Effector CD4-positive, alpha-beta T cell (primary cell): ENCODE measurements around the gene AGPAT4.

Experiments used
- DNase-seq: peaks from one replicate; pipeline ENCODE4 v3.0.0-alpha.2; 2020

Gene AGPAT4

GRCh38 chr6:161162722-161163121 lies 111.1 kb downstream of the AGPAT4 start:
- no peak for DNase-seq

- DNase-seq, result no peak
These were observed 111.8 kb downstream of the AGPAT4 start for GRCh38 chr6:161161889-161162624.

GRCh38 chr6:161161121-161161520 lies 112.7 kb downstream of the AGPAT4 start:
- DNase-seq, result no peak

GRCh38 chr6:161154796-161155335 lies 119.0 kb downstream of the AGPAT4 start:
- no peak for DNase-seq

DNA sequence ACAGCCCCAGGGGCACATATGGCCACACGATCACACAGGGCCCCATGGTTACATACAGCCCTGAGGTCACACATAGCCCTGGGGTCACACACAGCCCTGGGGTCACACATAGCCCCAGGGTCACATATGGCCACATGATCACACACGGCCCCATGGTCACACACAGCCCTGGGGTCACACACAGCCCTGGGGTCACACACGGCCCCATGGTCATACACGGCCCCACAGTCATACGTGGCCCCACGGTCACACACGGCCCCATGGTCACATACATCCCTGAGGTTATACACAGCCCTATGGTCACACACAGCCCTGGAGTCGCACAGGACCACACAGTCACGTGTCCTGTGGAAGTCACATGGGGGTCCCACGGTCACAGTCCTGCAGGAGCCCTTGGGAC lies 120.1 kb downstream of the AGPAT4 start:
- DNase-seq, result no peak

GRCh38 chr6:161152907-161153662 lies 120.8 kb downstream of the AGPAT4 start:
- DNase-seq, result no peak

DNA sequence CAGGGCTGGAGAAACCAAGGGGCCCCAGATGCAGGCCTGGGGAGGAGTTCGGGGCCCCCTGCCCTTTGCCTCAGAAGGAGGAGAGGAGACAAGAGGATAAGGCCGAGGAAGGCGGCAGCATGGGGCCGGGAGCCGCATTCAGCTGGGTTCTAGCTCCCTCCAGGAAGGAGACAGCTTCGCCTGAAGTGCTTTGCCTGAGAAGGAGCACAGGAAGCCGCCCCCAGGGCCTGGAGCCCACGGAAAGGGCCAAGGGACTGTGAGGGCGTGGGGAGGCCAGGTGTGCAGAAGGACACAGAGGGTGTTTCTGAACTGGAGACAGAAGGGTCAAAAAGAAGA lies 121.4 kb downstream of the AGPAT4 start:
- DNase-seq, result no peak

DNA sequence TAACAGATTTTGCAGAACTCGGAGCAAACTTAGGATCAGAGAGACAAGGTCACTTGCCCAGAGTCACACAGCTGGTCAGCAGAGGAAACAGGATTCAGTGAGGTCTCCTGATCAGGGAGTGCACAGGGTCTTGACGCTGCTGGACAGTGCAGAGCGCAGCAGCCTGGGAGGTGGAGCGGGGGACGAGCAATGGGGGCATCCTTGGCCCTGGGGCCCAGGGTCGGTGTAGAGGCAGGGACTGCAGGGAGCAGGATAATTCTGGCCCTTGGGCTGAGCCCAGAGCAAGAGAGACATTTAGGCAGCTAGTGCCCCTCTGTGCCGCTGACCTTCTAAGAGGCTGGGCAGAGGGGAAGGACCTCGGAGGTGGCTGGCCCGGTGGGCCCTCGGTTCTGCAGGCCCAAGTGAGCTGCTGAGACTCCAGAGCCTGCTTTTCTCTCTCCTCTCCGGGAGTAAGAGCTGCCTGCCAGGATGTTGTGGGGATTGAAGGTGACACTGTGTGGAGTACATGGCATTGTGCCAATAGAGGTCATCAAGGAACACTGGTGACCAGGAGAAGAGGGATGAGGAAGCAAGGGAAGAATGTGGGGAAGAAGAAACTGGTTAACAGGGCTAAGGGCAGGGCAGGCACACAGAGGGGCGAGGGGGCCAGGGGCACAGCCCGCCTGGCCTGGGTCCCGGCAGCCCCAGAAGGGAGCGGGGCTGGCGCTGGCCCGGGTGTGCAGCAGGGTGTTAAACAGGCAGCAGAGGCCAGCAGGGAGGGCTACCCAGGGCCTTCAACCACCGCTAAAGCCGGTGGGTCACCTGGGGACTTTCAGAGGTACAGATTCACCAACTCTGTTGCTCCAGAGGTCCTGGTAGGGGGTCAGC lies 122.0 kb downstream of the AGPAT4 start:
- DNase-seq, result no peak

DNA sequence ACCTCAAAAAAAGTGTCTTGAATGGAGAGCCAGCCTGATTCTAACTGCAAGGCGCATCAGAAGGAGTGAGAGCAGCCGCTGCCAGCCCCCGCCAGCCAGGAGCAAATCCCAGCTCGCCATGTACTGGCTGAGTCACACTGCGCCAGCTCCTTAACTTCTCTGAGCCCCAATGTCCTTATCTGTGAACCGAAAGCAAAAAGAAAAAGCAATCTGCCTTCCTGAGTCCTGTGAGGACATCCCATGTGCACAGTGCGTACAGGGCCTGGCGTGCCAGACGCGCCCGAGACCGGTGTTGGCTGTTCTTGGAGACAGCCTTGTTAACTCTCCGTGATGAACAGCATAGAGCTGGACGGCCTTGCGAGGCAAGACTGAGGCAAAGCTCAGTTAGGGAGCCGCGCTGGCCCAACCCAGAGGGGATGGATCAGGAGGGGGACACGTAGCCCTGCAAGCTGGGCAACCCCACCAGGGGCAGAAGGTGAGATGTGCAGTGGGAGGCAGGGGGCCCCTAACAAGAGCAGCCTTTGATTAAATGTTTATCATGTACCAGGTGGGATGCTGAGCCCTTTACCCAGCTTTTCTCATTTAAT lies 122.7 kb downstream of the AGPAT4 start:
- DNase-seq, result no peak

DNA sequence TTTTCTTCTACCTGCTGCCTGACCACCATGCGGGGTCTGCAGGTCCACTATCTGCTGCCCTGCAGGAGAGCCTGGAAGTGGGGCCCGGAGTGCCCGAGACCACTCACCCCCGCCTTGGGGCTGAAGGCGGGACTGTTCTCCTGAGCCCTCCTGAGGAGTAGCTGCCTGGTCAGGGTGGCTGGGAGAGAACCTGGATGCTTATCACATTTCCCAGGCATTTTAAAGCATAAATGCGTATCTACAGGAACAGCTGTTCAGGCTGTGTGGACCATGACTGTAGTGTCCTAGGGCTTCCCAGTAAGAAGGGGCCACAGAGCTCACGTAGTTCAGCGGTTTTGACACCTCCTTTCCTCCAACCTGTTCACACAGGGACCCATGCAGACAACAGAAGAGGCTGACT lies 123.3 kb downstream of the AGPAT4 start:
- no peak for DNase-seq

DNA sequence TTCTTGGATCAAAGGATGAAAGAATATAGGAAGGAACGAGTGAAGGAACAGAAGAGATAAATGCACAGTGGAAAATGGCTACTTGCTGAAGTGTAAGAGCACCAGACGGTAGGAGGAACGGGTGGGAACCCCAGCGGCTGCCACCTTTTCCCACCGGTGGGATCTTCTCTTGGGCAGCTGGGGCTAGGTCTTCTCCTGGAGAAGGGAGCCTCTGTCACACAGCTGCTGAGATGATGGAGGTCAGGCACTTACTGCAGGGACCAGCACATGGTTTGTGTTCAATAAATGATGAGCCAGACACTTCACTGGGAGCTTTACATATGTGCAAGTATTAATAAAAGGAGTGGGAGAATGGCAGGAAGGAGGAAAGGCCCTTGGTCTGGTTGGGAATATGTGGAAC lies 123.7 kb downstream of the AGPAT4 start:
- DNase-seq, result no peak

DNA sequence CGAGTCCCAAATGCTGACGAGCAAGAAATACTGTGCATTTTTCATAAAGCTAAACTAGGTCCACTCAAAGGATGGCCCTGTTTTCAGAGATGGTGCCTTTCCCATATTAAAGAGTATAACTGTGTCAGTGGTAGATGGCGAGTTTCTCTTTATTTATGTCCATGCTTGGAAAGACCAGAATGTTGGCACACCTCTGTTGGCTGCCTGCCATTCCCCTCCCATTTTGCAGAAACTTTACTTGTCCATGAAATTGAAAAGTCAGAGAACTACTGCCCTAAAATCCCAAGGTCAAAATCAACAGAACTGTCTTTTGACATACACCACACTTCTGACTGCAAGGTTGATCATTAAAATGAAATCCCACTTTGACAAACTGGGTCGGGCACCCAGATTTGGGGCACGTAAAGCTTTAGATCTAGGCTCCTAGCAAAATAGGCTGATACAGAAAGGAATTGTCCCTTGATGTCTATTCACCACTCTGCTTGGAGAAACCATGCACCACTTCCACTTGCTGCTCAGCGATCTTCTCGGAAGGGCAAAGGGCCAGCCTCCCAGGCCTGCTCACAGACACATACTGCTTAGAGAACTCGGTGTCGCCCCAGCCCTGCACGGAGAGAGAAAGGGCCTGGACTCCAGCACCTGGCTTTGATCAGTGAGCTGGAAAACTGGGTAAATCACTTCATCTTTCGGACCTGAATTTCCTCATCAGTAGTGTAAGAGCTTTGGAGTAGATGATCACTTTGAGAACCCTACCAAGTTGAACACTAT lies 130.0 kb downstream of the AGPAT4 start:
- DNase-seq, result no peak

DNA sequence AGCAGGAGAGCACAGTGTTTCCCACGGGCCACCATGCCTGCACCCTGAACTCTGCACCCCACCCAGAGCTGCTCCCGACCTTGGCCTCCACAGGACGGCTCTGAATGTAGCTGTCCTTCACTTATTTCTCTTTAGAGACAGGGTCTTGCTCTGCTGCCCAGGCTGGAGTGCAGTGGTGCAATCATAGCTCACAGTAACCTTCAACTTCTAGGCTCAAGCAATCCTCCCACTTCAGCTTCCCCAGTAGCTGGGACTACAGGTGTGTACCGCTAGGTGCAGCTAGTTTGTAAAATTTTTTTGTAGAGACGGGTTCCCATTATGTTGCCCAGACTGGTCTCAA lies 130.9 kb downstream of the AGPAT4 start:
- no peak for DNase-seq

DNA sequence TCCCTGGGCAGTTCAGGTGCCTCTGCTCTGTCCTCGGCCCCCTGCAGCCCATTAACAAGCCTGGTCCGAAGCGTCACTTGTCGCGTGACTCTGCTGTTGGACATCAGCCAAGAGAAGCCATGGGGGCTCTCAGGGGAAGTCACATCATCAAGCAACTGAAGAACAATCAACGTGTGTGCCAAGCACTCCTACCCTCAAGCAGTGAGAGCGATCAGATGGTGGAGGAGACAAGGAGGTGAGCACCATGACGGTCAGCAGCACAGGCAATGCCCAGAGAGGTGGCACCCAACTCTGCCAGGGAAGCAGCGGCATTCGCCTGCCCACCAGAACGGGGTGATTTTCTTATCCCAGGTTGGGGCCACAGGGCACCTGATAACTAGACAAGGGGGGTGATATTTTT lies 132.7 kb downstream of the AGPAT4 start:
- no peak for DNase-seq

DNA sequence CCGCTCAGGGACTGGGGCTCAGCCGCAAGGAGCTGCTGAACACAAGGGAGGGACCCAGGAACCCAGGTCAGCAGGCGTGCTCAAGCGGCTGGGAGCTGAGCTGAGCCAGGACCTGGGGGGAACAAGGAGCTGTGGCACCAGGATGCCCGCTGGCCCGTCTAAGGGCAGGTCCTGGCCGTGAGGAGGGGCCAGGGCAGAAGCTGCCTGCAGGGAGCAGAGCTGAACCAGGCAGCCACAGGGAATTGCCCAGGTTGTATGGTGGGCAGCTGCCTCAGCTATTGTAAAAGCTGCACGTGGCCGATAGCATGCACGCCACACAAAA lies 133.3 kb downstream of the AGPAT4 start:
- DNase-seq, result no peak

DNA sequence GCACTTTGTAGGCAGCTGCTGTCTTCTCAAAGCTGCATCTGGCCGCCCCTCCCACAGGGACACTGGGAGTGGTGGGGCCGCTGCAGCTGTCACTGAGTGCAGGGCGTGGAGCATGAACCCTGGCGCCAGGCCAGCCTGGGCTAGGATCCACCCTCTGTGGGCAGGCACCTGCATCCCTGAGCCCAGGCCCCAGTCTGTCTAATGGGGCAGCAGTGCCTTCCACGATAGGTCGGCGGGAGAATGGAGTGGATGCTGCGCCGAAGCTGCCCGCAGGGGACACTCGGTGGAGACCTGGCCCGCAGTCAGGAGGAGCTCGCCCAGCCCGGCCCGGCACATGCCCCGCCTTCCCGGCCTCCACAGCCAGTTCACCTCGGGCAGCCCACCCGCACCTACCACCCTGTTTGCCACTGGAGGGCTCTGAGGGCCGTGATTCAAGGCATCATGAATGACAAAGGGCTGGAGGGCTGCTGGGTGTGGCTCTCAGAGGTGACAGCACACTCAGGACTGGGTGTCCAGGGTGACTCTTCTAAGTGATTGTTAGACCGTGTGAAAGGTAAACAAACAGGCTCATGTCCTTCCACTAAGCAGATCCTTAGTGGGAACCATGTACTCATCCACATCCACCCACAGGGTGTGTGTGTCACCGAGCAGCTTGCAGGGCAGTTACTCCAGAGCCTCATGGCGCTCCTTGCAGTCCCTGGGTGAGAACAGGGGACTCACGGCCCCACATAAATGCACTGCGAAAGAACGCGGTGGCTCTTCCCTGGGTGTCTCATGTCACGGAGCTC lies 133.9 kb downstream of the AGPAT4 start:
- no peak for DNase-seq

GRCh38 chr6:161139304-161139765 lies 134.5 kb downstream of the AGPAT4 start:
- no peak for DNase-seq

DNA sequence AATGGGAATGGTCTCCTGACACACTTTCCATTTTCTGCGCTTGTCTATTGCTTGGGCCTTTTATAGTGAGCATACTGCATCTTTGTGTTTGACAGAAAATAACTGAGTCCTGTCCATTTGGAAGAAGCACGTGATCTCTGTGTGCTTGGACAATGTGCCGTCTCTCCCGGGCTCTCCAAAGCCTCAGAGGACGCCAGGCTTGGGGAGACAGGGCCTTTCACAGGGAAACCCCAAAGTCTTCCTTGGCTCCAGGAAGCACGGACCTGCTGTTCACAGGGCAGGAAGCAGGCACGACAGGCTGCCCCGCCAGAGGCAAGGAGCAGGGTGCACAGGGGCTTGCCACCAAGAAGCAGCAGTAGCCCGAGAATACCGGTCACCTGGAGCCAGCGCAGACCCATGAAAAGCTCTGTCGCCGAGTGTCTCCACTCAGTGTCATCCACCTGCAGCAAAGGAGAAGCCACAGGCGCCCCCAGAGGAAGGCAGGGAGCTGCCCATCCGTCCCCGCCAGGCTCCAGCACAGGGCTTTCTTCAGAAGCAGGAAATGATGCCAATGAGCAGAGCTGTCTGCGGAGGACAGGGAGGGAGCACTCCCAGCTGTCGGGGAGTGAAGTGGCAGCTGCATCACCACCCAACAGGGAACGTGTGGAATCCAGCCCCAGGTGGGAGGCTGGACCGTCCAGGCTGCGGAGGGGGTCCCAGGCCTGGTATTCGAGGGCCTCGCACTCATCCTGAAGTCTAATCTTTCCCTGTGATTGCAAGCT lies 135.1 kb downstream of the AGPAT4 start:
- DNase-seq, result no peak

DNA sequence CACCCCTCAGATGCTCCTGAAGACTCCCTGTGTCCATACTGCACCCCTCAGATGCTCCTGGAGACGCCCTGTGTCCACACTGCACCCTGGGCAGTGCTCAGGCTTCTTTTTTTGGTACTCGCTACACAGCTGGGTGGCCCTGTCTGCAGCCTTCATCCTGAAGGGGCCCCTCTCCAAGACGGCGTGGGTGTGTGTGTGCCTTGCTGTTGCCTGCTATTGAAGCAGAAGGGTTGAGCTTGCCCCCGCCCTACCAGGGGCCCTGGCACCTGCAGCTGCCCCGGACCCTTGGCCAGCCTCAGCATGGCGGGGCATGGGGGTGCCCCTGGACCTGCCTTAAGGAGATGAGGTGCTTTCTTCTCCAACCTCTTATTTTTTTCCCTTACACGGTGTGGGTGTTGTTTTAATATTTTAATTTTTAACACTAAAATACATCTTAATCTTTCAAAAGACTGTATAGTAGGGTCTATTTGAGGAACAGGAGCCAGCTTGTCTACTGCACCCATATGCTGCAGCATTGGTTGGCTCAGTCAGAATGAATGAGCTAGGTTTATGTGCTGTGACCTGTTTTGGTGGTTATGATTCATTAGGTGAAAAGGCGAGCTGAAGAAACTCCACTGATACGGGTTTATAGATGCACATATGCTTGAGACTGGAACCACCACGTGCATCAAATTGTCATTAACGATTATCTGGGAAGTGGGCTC lies 135.9 kb downstream of the AGPAT4 start:
- no peak for DNase-seq

- no peak for DNase-seq
These were observed 136.5 kb downstream of the AGPAT4 start for GRCh38 chr6:161137320-161137719.
